Renal cortex interstitium (tissue), 11 donors: ENCODE measurements around the gene ASCL5. TPM values are rescaled to one million over a fixed set of nuclear protein-coding genes. Genes with fewer than 3 reads are reported as not detected.

Source experiments
- DNase-seq, 11 donors: peaks; one replicate each; pipeline ENCODE4 v3.0.0-alpha.2; 2013; ENCODE audit warnings: low read depth in 9 of 11, low spot score in 4 of 11; ENCODE audit errors: extremely low read depth in 1 of 11
- polyA plus RNA-seq, 3 donors: library from polyadenylated mRNA; unstranded; fragments of 120-200 nt; gene quantifications; one replicate each; pipeline ENCODE4 v1.2.1, GENCODE V29; 2013; ENCODE audit not compliant: insufficient read length in 3 of 3

Gene ASCL5
- polyA plus RNA-seq, 3 donors: 0.12 to 0.40 (median 0.15) TPM

- no peak for DNase-seq
These were observed 32.2 kb downstream of the ASCL5 start for GRCh38 chr1:201094832-201095231.

- no peak for DNase-seq
These were observed 33.0 kb downstream of the ASCL5 start for GRCh38 chr1:201093962-201094361.

- DNase-seq: no peak
These were observed 33.4 kb downstream of the ASCL5 start for GRCh38 chr1:201093561-201093960.

GRCh38 chr1:201092738-201093137, 34.2 kb downstream of the ASCL5 start:
- no peak for DNase-seq

- no peak for DNase-seq
These were observed 35.7 kb downstream of the ASCL5 start for GRCh38 chr1:201091256-201091655.

- DNase-seq: no peak
These were observed 36.4 kb downstream of the ASCL5 start for GRCh38 chr1:201090541-201090940.

- no peak for DNase-seq
These were observed 37.4 kb downstream of the ASCL5 start for GRCh38 chr1:201089596-201089995.

- no peak for DNase-seq
These were observed 38.0 kb downstream of the ASCL5 start for GRCh38 chr1:201088901-201089525.

GRCh38 chr1:201088395-201088794, 38.6 kb downstream of the ASCL5 start:
- DNase-seq: no peak

GRCh38 chr1:201085902-201086735, 40.9 kb downstream of the ASCL5 start:
- no peak for DNase-seq

GRCh38 chr1:201084295-201084694, 42.7 kb downstream of the ASCL5 start:
- peak in 1 of 11 donors; percentile 20 for DNase-seq

- no peak for DNase-seq
These were observed 43.2 kb downstream of the ASCL5 start for GRCh38 chr1:201083741-201084140.

- no peak for DNase-seq
These were observed 46.8 kb downstream of the ASCL5 start for GRCh38 chr1:201080135-201080534.

- DNase-seq: no peak
These were observed 49.2 kb downstream of the ASCL5 start for GRCh38 chr1:201077736-201078135.

- DNase-seq: no peak
These were observed 49.9 kb downstream of the ASCL5 start for GRCh38 chr1:201077116-201077515.

- no peak for DNase-seq
These were observed 50.9 kb downstream of the ASCL5 start for GRCh38 chr1:201076092-201076491.

GRCh38 chr1:201074018-201074417, 53.0 kb downstream of the ASCL5 start:
- no peak for DNase-seq

GRCh38 chr1:201072922-201073321, 54.1 kb downstream of the ASCL5 start:
- DNase-seq: no peak

GRCh38 chr1:201072149-201072548, 54.8 kb downstream of the ASCL5 start:
- no peak for DNase-seq

- DNase-seq: no peak
These were observed 57.3 kb downstream of the ASCL5 start for GRCh38 chr1:201069636-201070035.

GRCh38 chr1:201068976-201069375, 58.0 kb downstream of the ASCL5 start:
- no peak for DNase-seq
